HG02642 (cell line): Measurements from ENCODE around the gene DAG1.

Experiments
- ATAC-seq: cut with Tn5 transposase; IDR thresholded peaks from one replicate; pipeline ENCODE4 v1.9.1; 2021; ENCODE audit warnings: mild to moderate bottlenecking; ENCODE audit not compliant: unreplicated experiment, poor library complexity

The DAG1 gene

GRCh38 chr3:49512781-49513355 lies 42.8 kb downstream of the DAG1 start:
- ATAC-seq, result no peak

- ATAC-seq, result no peak
Observed at GRCh38 chr3:49513494-49514124, 43.5 kb downstream of the DAG1 start.

- ATAC-seq, result no peak
Observed at GRCh38 chr3:49518016-49518415, 47.9 kb downstream of the DAG1 start.

- no peak for ATAC-seq
Observed at GRCh38 chr3:49518441-49518840, 48.4 kb downstream of the DAG1 start.

- ATAC-seq, result no peak
Observed at GRCh38 chr3:49519296-49519695, 49.2 kb downstream of the DAG1 start.

- ATAC-seq, result no peak
Observed at GRCh38 chr3:49519916-49520385, 49.9 kb downstream of the DAG1 start.

GRCh38 chr3:49523756-49524747 lies 54.0 kb downstream of the DAG1 start:
- ATAC-seq, result no peak

- no peak for ATAC-seq
Observed at GRCh38 chr3:49529567-49529966, 59.5 kb downstream of the DAG1 start.

- no peak for ATAC-seq
Observed at GRCh38 chr3:49530231-49530630, 60.2 kb downstream of the DAG1 start.

GRCh38 chr3:49530701-49531100 lies 60.6 kb downstream of the DAG1 start:
- ATAC-seq, result no peak

- ATAC-seq, result no peak
Observed at GRCh38 chr3:49531218-49531617, 61.2 kb downstream of the DAG1 start.

- no peak for ATAC-seq
Observed at GRCh38 chr3:49531715-49532114, 61.6 kb downstream of the DAG1 start.

GRCh38 chr3:49533031-49533430 lies 63.0 kb downstream of the DAG1 start:
- no peak for ATAC-seq

- ATAC-seq, result no peak
Observed at GRCh38 chr3:49533786-49534519, 63.9 kb downstream of the DAG1 start.

GRCh38 chr3:49534581-49535441 lies 64.7 kb downstream of the DAG1 start:
- no peak for ATAC-seq

- no peak for ATAC-seq
Observed at GRCh38 chr3:49535971-49536874, 66.2 kb downstream of the DAG1 start.

- ATAC-seq, result no peak
Observed at GRCh38 chr3:49536875-49537533, 66.9 kb downstream of the DAG1 start.
